Muscle layer of colon (tissue), 2 donors: ENCODE results near the gene MSH2.
"Not testable (repeated sequence)": the region's sequence is repeated elsewhere in the genome, so short reads cannot be mapped to it uniquely, and the experiment has no call there.

Source experiments
- H3K27ac ChIP-seq: one replicate; pipeline ENCODE4 v1.7.0; 2013; ENCODE audit warnings: low read depth, mild to moderate bottlenecking, low read length, moderate library complexity
- H3K27me3 ChIP-seq, 2 donors: one replicate each; pipeline ENCODE4 v1.7.0; 2013; ENCODE audit warnings: low read length in 2 of 2, mild to moderate bottlenecking in 2 of 2; ENCODE audit not compliant: insufficient read depth in 2 of 2, control insufficient read depth in 1 of 2
- H3K36me3 ChIP-seq: one replicate; pipeline ENCODE4 v1.7.0; 2013; ENCODE audit warnings: mild to moderate bottlenecking, low read length; ENCODE audit not compliant: insufficient read depth
- H3K4me1 ChIP-seq: one replicate; pipeline ENCODE4 v1.7.0; 2013; ENCODE audit warnings: mild to moderate bottlenecking, low read length; ENCODE audit not compliant: insufficient read depth
- H3K4me3 ChIP-seq, 2 donors: one replicate each; pipeline ENCODE4 v1.7.0; 2013; ENCODE audit warnings: low read length in 2 of 2, low read depth in 1 of 2, mild to moderate bottlenecking in 1 of 2, moderate library complexity in 1 of 2
- H3K9ac ChIP-seq: one replicate; pipeline ENCODE4 v1.7.0; 2013; ENCODE audit warnings: low read length
- H3K9me3 ChIP-seq: one replicate; pipeline ENCODE4 v1.7.0; 2013; ENCODE audit warnings: mild to moderate bottlenecking, low read length
- donor health status: abdominal sarcoma.
- donor health status: Adenocarcinoma of cecum.

Gene MSH2

DNA sequence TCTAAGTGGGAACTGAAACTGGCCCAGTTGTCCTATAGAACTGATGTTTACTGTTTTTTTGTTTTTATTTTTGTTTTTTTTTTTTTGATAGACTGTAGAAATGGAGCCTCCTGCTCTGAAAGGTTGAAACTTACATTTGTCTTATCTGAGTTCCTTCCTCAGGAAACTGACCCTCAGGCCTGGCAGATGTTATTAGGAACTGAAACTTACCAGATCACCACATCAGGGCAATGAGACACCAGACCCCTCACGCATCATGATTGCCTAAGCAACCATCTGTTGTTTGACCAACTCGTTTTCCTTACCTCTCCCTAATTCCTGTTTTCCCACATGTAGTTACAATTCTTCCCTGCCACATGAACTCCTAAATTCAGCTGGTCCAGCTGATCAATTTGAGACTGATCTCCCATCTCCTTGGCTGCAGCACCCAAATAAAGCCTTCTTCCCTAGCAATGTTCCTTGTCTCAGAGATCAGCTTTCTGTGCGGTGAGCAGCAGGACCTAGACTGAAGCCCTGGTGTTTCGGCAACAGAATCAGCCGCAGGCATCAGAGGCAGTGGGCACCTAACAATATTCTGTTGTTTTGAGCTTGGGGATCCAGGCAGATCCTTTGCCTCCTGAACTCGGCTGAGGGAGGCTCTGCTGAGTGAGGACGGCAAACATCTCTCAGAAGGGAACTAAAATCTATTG is 96.8 kb downstream of the MSH2 start:
- no peak overlapping the region for H3K9ac ChIP-seq
- H3K27ac ChIP-seq: no peak overlapping the region
- H3K4me3 ChIP-seq: no peak overlapping the region
- H3K36me3 ChIP-seq: no peaks in the 10 kb centered on the region
- no peaks in the 10 kb centered on the region for H3K9me3 ChIP-seq
- no peaks in the 10 kb centered on the region for H3K4me1 ChIP-seq
- no peaks in the 10 kb centered on the region for H3K27me3 ChIP-seq

DNA sequence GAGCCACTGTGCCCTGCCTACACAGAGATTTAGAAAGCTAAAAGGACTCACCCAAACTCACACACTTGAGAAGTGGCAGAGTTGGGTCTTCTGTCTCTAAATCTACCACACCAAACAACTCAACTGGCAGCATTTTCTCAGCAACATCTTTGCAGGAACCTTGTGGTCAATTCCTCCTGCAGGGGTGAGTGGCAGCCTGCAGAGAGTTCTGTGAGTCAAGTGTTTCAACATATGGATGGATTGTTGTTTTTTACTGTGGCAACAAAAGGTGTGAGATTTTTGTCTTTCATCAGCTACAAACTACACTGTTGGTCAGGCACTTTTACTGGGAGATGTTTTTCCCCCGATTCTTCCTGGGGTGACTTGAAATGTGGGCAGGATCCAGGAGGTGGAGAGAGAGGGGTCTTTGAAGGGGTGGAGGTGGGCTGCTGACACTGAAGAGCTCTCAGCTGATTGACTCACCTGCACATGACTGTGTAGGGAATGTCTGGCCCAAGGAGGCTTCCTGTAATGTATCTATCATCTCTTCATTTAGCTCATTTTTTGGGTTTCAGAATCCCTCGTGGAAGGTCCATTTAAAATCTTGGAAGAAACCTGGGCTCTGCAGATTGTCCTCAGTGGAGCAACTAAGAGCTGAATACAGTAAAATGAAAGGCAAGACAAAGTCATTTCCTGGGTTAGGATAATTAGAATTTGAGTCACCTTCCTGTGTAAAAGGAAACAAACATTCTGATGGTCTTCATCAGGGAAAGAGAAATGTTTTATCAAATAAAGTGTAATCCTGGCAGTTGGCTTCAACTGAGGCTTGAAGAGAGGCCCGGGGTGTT is 98.6 kb downstream of the MSH2 start:
- Histone ChIP-seq H3K4me3 (no peak overlapping the region), H3K27me3 (no peaks in the 10 kb centered on the region), H3K36me3 (no peaks in the 10 kb centered on the region), H3K27ac (no peak overlapping the region), H3K9ac (no peak overlapping the region), H3K9me3 (no peaks in the 10 kb centered on the region), H3K4me1 (no peaks in the 10 kb centered on the region)

DNA sequence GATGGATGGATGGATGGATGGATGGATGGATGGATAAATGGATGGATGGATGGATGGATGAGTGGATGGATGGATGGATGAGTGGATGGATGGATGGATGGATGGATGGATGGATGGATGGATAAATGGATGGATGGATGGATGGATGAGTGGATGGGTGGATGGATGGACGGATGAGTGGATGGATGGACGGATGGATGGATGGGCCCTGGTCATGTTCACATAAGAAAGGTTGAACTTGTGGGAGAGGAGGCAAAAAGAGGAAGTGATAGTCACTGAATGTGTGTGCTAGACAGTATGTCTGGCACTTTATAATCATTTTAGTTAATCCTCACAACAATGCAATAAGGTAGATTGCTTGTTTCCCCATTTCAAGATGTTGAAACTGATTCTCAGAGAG is 99.5 kb downstream of the MSH2 start:
- not testable (repeated sequence) for H3K9me3 ChIP-seq, H3K36me3 ChIP-seq, H3K27me3 ChIP-seq, H3K4me3 ChIP-seq, H3K4me1 ChIP-seq, H3K9ac ChIP-seq, H3K27ac ChIP-seq

DNA sequence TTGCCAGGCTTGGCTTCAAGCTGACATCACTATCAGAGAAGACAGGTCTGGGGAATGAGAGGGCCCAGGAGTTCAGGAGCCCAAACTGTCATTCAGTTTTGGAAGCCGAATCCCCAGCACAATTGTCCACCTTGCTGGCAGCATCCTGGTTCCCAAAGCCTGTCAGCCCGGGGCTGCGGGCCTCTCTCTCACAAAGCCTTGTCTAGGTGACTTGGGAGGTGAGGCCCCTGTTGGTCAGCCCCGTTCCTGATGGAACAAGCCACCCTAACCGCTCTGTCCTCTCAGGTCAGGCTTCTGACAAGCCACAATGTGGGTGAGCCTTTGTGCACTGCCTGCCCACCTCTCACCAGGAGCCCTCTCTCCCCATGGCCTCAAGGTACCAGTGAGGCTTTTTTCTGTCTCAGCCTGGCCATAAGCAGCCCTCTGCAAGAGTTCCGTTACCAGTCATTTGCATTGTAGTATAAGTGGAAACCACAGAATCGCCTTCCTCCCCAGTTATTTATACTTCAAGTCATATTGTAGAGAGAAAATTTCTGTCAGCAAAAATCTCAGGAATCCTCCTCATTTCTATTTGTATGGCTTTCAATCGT is 100.6 kb downstream of the MSH2 start:
- Histone ChIP-seq H3K4me1 (no peaks in the 10 kb centered on the region), H3K9ac (no peak overlapping the region), H3K27me3 (no peaks in the 10 kb centered on the region), H3K27ac (no peak overlapping the region), H3K9me3 (no peaks in the 10 kb centered on the region), H3K4me3 (no peak overlapping the region), H3K36me3 (no peaks in the 10 kb centered on the region)

DNA sequence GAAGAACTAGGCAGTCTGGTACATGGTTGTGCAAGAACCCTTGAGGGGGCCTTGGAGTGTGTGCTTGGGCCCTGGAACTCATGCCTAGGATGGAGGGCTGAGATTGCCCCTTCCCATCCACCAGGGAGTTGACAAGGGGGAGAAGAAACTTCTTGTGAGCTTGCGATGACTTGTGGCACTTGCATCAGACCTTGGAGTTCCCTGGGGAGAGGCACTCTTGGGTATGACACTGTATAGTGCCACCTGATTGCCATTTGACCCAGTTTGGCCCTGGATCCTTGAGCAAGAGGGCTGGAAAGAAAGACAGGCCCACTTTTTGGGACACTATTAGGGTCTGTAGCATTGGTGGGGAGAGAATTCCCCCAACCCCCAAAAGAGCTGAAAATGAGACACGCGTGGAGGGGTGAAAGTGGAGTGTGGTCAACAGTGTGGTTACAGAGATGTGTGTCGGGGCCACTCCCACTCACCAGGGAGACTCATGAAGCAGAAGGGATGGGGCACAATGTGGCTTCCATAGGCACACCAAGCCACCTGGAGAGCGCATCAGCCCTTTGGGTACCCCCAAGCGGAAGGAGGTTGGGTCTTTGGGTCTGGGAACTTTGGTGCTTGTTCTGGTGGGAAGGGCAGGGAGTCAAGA is 101.3 kb downstream of the MSH2 start:
- Histone ChIP-seq H3K4me3 (no peak overlapping the region), H3K4me1 (no peaks in the 10 kb centered on the region), H3K9ac (no peak overlapping the region), H3K27me3 (no peaks in the 10 kb centered on the region), H3K9me3 (no peaks in the 10 kb centered on the region), H3K36me3 (no peaks in the 10 kb centered on the region), H3K27ac (no peak overlapping the region)

DNA sequence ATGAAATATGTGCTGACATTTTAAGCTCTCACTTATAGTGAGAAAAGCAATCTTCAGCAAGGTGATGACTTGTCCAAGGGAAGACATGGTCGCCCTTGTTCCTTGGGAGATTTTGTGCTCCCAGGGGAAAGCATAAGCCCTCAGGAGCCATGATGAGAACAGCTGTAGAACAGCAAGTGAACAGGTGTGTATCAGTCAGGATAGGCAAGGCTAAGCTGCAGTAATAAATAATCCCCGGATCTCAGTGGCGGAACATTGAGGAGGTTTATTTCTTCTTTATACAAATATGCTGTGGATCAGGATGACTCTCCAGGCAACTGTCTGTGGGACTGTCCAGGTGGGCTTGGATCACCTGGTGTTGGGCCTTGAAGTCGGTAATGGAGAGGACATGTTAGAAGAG is 103.1 kb downstream of the MSH2 start:
- Histone ChIP-seq H3K9me3 (no peaks in the 10 kb centered on the region), H3K36me3 (no peaks in the 10 kb centered on the region), H3K9ac (no peak overlapping the region), H3K27me3 (no peaks in the 10 kb centered on the region), H3K4me1 (no peaks in the 10 kb centered on the region), H3K4me3 (no peak overlapping the region), H3K27ac (no peak overlapping the region)

DNA sequence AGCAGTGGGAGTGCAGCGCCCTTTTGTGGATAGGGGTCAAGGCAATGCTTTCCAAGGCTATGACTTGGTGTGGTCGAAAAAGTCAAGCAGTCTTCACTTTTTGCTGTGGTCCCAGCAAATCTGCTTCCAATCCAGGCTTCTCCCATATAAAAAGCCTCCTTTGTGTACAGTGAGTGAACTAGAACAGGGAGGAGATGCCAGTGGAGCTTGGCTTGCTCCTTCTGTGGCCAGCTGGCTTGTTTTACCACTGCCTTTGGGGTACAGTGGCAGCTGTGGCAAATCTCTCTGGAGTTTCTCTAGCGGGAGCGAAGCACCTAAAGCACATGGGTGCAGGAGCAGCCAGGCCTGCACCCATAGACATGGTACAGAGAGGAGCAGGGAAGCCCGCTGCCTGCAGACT is 103.5 kb downstream of the MSH2 start:
- Histone ChIP-seq H3K4me1 (no peaks in the 10 kb centered on the region), H3K9ac (no peak overlapping the region), H3K4me3 (no peak overlapping the region), H3K27ac (no peak overlapping the region), H3K36me3 (no peaks in the 10 kb centered on the region), H3K9me3 (no peaks in the 10 kb centered on the region), H3K27me3 (no peaks in the 10 kb centered on the region)

DNA sequence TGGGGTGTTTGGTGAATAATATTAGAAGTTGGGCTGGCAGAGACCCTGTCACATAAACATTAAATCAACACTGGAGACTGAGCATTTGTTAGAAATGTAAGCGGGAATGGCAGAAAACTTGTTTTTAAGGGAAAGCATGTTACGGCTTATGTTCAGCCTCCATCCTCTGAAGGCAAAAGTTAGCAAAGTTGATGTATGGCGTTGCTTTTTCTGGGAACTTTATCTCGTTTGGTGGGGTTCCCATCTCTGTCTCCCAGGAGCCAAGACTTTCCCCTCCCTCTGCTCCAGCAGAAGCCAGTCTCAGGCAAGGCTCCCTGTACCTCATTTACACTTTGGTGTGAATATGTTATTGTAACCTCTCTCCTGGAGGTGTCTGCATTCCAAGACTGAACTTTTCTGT is 105.1 kb downstream of the MSH2 start:
- Histone ChIP-seq H3K4me1 (no peaks in the 10 kb centered on the region), H3K4me3 (no peak overlapping the region), H3K9ac (no peak overlapping the region), H3K36me3 (no peaks in the 10 kb centered on the region), H3K27me3 (no peaks in the 10 kb centered on the region), H3K27ac (no peak overlapping the region), H3K9me3 (no peaks in the 10 kb centered on the region)

DNA sequence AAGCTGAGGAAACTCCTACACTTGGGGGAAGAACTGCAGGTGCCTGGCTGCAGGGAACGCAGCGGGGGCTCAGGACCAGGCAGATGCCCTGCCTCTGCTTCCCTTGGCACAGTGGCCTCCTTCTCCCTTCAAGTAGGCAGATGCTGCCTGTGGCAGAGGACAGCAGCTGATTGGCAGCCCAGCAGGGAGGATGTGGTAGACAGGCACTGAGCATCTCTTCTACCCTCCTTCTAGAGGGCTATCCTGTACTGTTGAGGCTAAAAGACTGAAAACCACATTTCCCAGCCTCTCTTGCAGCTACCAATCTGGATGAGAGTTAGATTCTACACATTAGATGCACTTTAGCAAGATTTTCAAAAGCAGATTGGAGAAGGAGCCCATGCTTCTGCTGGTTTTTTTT is 105.7 kb downstream of the MSH2 start:
- Histone ChIP-seq H3K9ac (no peak overlapping the region), H3K27ac (no peak overlapping the region), H3K9me3 (no peaks in the 10 kb centered on the region), H3K4me1 (no peaks in the 10 kb centered on the region), H3K27me3 (no peaks in the 10 kb centered on the region), H3K4me3 (no peak overlapping the region), H3K36me3 (no peaks in the 10 kb centered on the region)

DNA sequence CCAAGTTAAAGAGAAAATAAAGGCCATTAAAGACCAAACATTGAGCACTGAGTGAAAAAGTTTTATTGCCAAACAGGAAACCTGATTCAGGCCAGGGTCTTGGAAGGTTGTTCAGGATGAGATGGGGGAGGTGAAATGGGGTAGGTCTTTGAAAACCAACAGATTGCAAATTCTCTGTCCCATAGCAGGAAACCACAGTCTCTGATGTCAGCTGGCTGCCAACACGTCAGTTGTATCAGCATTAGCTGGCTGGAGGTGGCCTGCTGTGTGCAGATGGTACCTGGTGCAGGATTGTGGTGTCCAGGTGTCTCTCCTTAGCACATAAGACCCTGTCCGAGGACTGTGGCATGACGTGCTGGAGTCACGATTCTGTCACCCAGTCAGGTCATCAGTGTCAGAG is 106.3 kb downstream of the MSH2 start:
- H3K9ac ChIP-seq: no peak overlapping the region
- no peaks in the 10 kb centered on the region for H3K36me3 ChIP-seq

DNA sequence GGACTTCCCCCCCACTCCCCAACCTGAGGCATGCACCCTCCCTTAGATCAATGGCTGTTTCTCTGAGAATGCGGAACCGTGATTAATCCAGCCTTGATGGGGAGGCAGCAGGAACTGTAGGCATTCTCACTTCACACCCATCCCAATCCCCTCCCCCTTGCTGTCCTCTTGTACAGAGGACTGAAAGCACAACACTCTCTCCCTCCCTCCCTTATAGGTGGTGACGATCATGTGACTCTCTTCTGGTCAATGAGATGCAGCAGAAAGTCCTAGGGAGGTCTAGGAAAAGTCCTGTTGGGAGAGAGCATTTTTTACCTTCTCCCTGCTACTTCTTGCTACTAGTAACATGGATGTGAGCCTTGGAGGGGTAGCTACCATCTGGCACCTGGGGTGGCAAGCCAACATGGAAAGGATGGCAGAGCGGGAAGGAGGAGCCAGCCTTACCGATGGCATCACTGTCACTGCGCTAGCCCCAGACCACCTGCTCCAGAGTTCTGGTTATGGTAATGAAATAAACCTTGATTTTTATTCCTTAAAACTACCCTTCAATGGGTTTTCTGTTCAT is 106.9 kb downstream of the MSH2 start:
- no peak overlapping the region for H3K9ac ChIP-seq
- no peak overlapping the region for H3K27ac ChIP-seq
- no peak overlapping the region for H3K4me3 ChIP-seq
- H3K9me3 ChIP-seq: no peaks in the 10 kb centered on the region
- no peaks in the 10 kb centered on the region for H3K4me1 ChIP-seq
- no peaks in the 10 kb centered on the region for H3K27me3 ChIP-seq
- H3K36me3 ChIP-seq: no peaks in the 10 kb centered on the region

More for the DNA sequence above, 106.3 kb downstream of the MSH2 start:
- H3K4me1 ChIP-seq: no peaks in the 10 kb centered on the region
- H3K27me3 ChIP-seq: no peaks in the 10 kb centered on the region
- no peak overlapping the region for H3K4me3 ChIP-seq
- H3K27ac ChIP-seq: no peak overlapping the region
- no peaks in the 10 kb centered on the region for H3K9me3 ChIP-seq
